Smooth muscle cell (in vitro differentiated cells): ENCODE results near the gene ABCA1. TPM values are rescaled to one million over a fixed set of nuclear protein-coding genes. Genes with fewer than 3 reads are reported as not detected.

Experiments
- DNase-seq: peaks from one replicate; lab custom pipeline; 2025; ENCODE audit not compliant: unreplicated experiment; lab: John Stamatoyannopoulos, UW
- H2AFZ ChIP-seq: fragments of 200-600 bp; sonication (generic); 2 replicates; pipeline ENCODE4 v1.6.0; 2016; ENCODE audit warnings: antibody characterized with exemption, low read depth, mild to moderate bottlenecking
- H3F3A ChIP-seq: fragments of 200-600 bp; sonication (generic); 2 replicates; pipeline ENCODE4 v1.6.0; 2017; ENCODE audit warnings: antibody characterized with exemption, low read depth
- H3K27ac ChIP-seq: fragments of 200-600 bp; sonication (generic); 2 replicates; pipeline ENCODE4 v1.5.1; 2016; ENCODE audit warnings: low read depth, mild to moderate bottlenecking
- H3K27me3 ChIP-seq: fragments of 200-600 bp; sonication (generic); 2 replicates; pipeline ENCODE4 v1.6.1; 2016; ENCODE audit warnings: low read depth, mild to moderate bottlenecking
- H3K36me3 ChIP-seq: fragments of 200-600 bp; sonication (generic); 2 replicates; pipeline ENCODE4 v1.5.1; 2016; ENCODE audit warnings: low read depth
- H3K4me1 ChIP-seq: fragments of 200-600 bp; sonication (generic); 2 replicates; pipeline ENCODE4 v1.5.1; 2016; ENCODE audit warnings: low read depth
- H3K4me2 ChIP-seq: fragments of 200-600 bp; sonication (generic); 2 replicates; pipeline ENCODE4 v1.6.0; 2016; ENCODE audit warnings: mild to moderate bottlenecking
- H3K4me3 ChIP-seq: fragments of 200-600 bp; sonication (generic); 2 replicates; pipeline ENCODE4 v1.5.1; 2016; ENCODE audit warnings: mild to moderate bottlenecking
- H3K79me2 ChIP-seq: fragments of 200-600 bp; sonication (generic); 2 replicates; pipeline ENCODE4 v1.6.0; 2016; ENCODE audit warnings: low read depth, mild to moderate bottlenecking
- H3K9ac ChIP-seq: fragments of 200-600 bp; sonication (generic); 2 replicates; pipeline ENCODE4 v1.6.0; 2016; ENCODE audit warnings: low read depth
- H3K9me3 ChIP-seq: fragments of 200-600 bp; sonication (generic); replicated peaks from 2 replicates; pipeline ENCODE4 v1.5.1; 2016; ENCODE audit warnings: low read depth
- H4K20me1 ChIP-seq: fragments of 200-600 bp; sonication (generic); 2 replicates; pipeline ENCODE4 v1.6.0; 2016; ENCODE audit warnings: low read depth
- CTCF ChIP-seq: fragments of 200-600 bp; sonication (generic); IDR thresholded peaks from 2 replicates; pipeline ENCODE4 v1.5.1; 2017; ENCODE audit warnings: borderline replicate concordance, mild to moderate bottlenecking, antibody characterized with exemption; ENCODE audit not compliant: insufficient read depth, poor library complexity, severe bottlenecking
- WGBS: methylation state at CpG from one replicate; pipeline ENCODE4 v1.1.7; 2016; ENCODE audit warnings: low lambda C conversion rate; 5-methylcytosine and 5-hydroxymethylcytosine counted together
- polyA plus RNA-seq: library from polyadenylated mRNA; unstranded; fragments of >200 nt; fragmentation: Nextera tagmentation; extraction: Ambion mirVana; gene quantifications from 2 replicates; pipeline ENCODE4 v1.2.1, GENCODE V29; 2016
- total RNA-seq: library from RNA; depleted of rRNA; stranded (reverse); fragments of >200 nt; gene quantifications from 2 replicates; pipeline ENCODE4 v1.2.3, GENCODE V29; 2014

The ABCA1 gene
- total and polyA plus RNA-seq, 2 experiments from 2014 or later = 2.8 to 29.6 TPM

DNA sequence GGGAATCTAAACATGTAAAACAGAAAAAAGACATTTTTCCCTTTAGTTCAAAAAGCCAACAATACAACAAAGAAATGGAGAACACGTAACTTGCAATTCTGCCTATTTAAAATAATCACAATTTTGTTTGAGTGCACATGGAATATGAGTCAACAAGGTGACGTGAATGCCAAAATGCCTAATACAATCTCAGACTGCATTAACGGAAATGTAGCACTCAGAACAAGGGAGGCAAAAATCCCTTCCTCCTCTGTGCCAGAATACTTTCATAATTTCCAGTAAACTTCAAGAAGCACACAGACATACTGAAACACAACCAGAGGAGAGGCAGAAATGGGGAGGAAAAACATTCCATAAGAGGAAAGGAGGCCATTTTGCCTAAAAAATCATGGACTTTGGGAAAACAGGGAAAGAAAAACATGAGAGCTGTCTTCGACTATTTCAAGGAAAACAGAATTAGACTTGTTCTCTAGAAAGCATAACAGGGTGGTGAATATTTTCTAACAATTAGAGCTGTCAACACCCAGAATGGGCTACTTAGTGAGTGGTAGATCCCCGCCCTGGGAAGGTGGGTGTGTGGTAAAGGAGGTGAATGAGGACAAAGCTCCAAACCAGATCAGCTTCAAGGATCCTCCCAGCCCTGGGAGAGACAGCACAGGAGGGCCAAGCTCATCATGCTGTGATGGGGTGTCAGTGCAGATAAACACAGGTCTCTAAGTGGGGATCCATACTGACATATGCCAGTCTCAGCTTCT, 48.2 kb downstream of the ABCA1 start:
- H3K4me2 ChIP-seq = no peak overlapping the region
- H2AFZ ChIP-seq = no peak overlapping the region
- no peaks in the 10 kb centered on the region for H3K4me1 ChIP-seq
- H3K4me3 ChIP-seq = no peak overlapping the region
- no peak overlapping the region for H3K9ac ChIP-seq
- WGBS = 87% methylated on average over 5 of the region's 5 CpGs
- DNase-seq = no peak
- TF ChIP-seq CTCF = no peak
- H3K27ac ChIP-seq = no peak overlapping the region
- no peaks in the 10 kb centered on the region for H3K79me2 ChIP-seq
- H4K20me1 ChIP-seq = peaks cover 3% of the 10 kb centered on the region
- H3K27me3 ChIP-seq = no peaks in the 10 kb centered on the region
- no peaks in the 10 kb centered on the region for H3F3A ChIP-seq
- H3K36me3 ChIP-seq = no peaks in the 10 kb centered on the region
- H3K9me3 ChIP-seq = no peaks in the 10 kb centered on the region

DNA sequence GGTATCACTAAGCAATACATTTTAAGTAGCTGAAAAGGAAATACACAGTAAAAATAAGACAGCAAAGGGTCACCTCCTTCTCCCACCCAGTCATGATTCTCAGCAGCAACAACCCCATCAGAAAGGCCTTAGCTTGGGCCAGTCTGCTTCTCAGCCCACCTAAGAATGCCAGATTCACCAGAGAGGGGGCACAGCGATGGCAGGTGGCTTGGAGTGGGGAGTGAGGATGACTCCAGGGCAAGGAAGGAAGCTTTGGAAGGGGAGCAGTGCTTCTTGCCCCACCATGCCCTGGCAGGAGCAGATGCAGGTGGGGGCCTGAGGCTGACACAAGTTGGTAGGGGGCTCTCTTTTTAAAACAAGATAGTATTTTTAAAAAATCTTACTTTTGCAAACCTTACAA, 51.4 kb downstream of the ABCA1 start:
- Histone ChIP-seq H3K79me2 (no peaks in the 10 kb centered on the region), H3K4me3 (no peak overlapping the region), H3K36me3 (no peaks in the 10 kb centered on the region), H2AFZ (no peak overlapping the region), H4K20me1 (no peaks in the 10 kb centered on the region), H3K9ac (no peak overlapping the region), H3K4me1 (peaks cover 13% of the 10 kb centered on the region), H3K4me2 (no peak overlapping the region), H3K27ac (no peak overlapping the region), H3K27me3 (no peaks in the 10 kb centered on the region), H3F3A (peaks cover 15% of the 10 kb centered on the region), H3K9me3 (no peaks in the 10 kb centered on the region)
- DNase-seq = no peak
- whole genome bisulfite sequencing = 100% methylated on average over 1 of the region's 1 CpG
- TF ChIP-seq CTCF = no peak

- Histone ChIP-seq H3K79me2 (no peaks in the 10 kb centered on the region), H4K20me1 (no peaks in the 10 kb centered on the region), H3K4me2 (no peak overlapping the region), H3K36me3 (no peaks in the 10 kb centered on the region), H3K4me1 (peaks cover 13% of the 10 kb centered on the region), H3K27me3 (no peaks in the 10 kb centered on the region), H2AFZ (no peak overlapping the region), H3K4me3 (no peak overlapping the region), H3K9me3 (no peaks in the 10 kb centered on the region), H3K9ac (no peak overlapping the region), H3K27ac (no peak overlapping the region), H3F3A (peaks cover 15% of the 10 kb centered on the region)
- 96% methylated on average over 4 of the region's 4 CpGs for WGBS
- TF ChIP-seq CTCF = no peak
- no peak for DNase-seq
These were observed 52.1 kb downstream of the ABCA1 start for GRCh38 chr9:104875897-104876296.

DNA sequence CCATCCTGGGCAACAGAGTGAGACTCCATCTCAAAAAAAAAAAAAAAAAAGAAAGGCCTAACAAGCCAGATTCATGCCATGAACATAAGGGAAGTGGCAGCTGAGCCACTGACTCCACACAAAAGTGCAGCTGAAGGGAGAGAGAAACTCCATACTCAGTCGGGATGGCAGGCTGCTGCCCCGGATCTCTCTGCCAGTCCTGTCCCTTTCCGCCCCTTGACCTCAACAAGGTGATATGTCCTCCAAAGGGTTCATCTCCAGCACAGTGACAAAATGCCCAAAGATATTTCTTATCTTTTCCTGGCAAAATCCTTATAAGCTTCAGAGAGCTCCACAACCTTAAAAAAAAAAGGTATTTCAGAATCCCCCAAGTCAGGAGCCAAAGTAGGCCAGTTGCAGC, 52.6 kb downstream of the ABCA1 start:
- Histone ChIP-seq H3F3A (peaks cover 17% of the 10 kb centered on the region), H3K27ac (no peak overlapping the region), H3K36me3 (no peaks in the 10 kb centered on the region), H3K79me2 (no peaks in the 10 kb centered on the region), H4K20me1 (no peaks in the 10 kb centered on the region), H3K4me1 (peaks cover 14% of the 10 kb centered on the region), H3K27me3 (no peaks in the 10 kb centered on the region), H3K4me3 (no peak overlapping the region), H3K9me3 (no peaks in the 10 kb centered on the region), H2AFZ (no peak overlapping the region), H3K4me2 (no peak overlapping the region), H3K9ac (no peak overlapping the region)
- no peak for TF ChIP-seq CTCF
- DNase-seq = no peak
- 98% methylated on average over 3 of the region's 3 CpGs for WGBS
